B cell (primary cell): ENCODE data around the gene SIM1. TPM values are rescaled to one million over a fixed set of nuclear protein-coding genes. Genes with fewer than 3 reads are reported as not detected.

Experiments
- ATAC-seq: fragments of 200-7000 bp; cut with Tn5 transposase; one replicate; pipeline ENCODE4 v1.10.0; 2021; ENCODE audit warnings: low read depth, mild to moderate bottlenecking, moderate number of reproducible peaks, moderate library complexity
- CTCF ChIA-PET: fragments of 350-600 bp; sonication (Branson Sonifier 250); formaldehyde crosslinking; loops from one replicate; lab custom pipeline; 2021; ENCODE audit warnings: antibody characterized with exemption, inconsistent platforms; lab: Charles Lee
- POLR2A ChIA-PET: fragments of 350-600 bp; sonication (Branson Sonifier 250); formaldehyde crosslinking; loops from one replicate; lab custom pipeline; 2021; ENCODE audit warnings: antibody characterized with exemption; lab: Charles Lee
- DNase-seq: peaks from one replicate; pipeline ENCODE4 v3.0.0; 2013
- H2AFZ ChIP-seq: 2 replicates; pipeline ENCODE4 v1.6.1; 2012; ENCODE audit warnings: mild to moderate bottlenecking, low read depth, low read length; ENCODE audit not compliant: insufficient read depth, poor library complexity, severe bottlenecking
- H3K27ac ChIP-seq, 2 donors: 1 replicate in 1 of 2; 2 replicates in 1 of 2; pipeline ENCODE4 v1.5.1; 2012 to 2013; ENCODE audit warnings: low read length in 2 of 2, mild to moderate bottlenecking in 2 of 2, moderate library complexity in 1 of 2
- H3K27me3 ChIP-seq, 4 experiments: fragments of 200-600 bp in 1 of 4; sonication (generic) in 1 of 4; replicated peaks in 1 of 4; 1 replicate in 2 of 4; 2 replicates in 2 of 4; pipeline versions ENCODE4 v1.6.1 to v1.7.0; 2013 to 2016; ENCODE audit warnings: low read length in 3 of 4, mild to moderate bottlenecking in 2 of 4, mixed read lengths in 1 of 4, moderate library complexity in 1 of 4; ENCODE audit not compliant: insufficient read depth in 4 of 4, control insufficient read depth in 3 of 4; ENCODE audit errors: control extremely low read depth in 1 of 4
- H3K36me3 ChIP-seq, 2 experiments: replicated peaks in 1 of 2; 1 replicate in 1 of 2; 2 replicates in 1 of 2; pipeline versions ENCODE4 v1.6.1 to v1.7.1; 2013; ENCODE audit warnings: low read length in 1 of 2; ENCODE audit not compliant: insufficient read depth in 2 of 2, control insufficient read depth in 1 of 2; ENCODE audit errors: control extremely low read depth in 1 of 2, extremely low read depth in 1 of 2
- H3K4me1 ChIP-seq, 2 donors: fragments of 200-600 bp in 1 of 2; sonication (generic) in 1 of 2; 1 replicate in 1 of 2; 2 replicates in 1 of 2; pipeline versions ENCODE4 v1.5.1 to v1.6.1; 2013 to 2017; ENCODE audit warnings: low read length in 2 of 2; ENCODE audit not compliant: control insufficient read depth in 2 of 2, insufficient read depth in 2 of 2
- H3K4me2 ChIP-seq: replicated peaks from 2 replicates; pipeline ENCODE3; 2012; ENCODE audit warnings: mild to moderate bottlenecking, low read depth, low read length; ENCODE audit not compliant: poor library complexity, severe bottlenecking
- H3K4me3 ChIP-seq, 5 experiments: fragments of 200-600 bp in 1 of 5; sonication (generic) in 1 of 5; 1 replicate in 3 of 5; 2 replicates in 2 of 5; pipeline versions ENCODE4 v1.5.1 to v1.7.0; 2011 to 2016; ENCODE audit warnings: low read length in 4 of 5, mild to moderate bottlenecking in 4 of 5, low read depth in 2 of 5, control low read depth in 1 of 5, moderate library complexity in 1 of 5; ENCODE audit not compliant: insufficient read depth in 1 of 5; ENCODE audit errors: control extremely low read depth in 1 of 5, extremely low read depth in 1 of 5
- H3K79me2 ChIP-seq: fragments of 200-600 bp; sonication (generic); one replicate; pipeline ENCODE4 v1.6.0; 2016; ENCODE audit warnings: low read length; ENCODE audit not compliant: control insufficient read depth, insufficient read depth
- H3K9ac ChIP-seq: fragments of 200-600 bp; sonication (generic); 2 replicates; pipeline ENCODE4 v1.6.1; 2017; ENCODE audit warnings: mild to moderate bottlenecking, low read length, moderate library complexity
- H3K9me3 ChIP-seq, 3 donors: one replicate each; pipeline versions ENCODE4 v1.6.1 to v1.7.1; 2013; ENCODE audit warnings: low read length in 2 of 3; ENCODE audit not compliant: control insufficient read depth in 2 of 3, insufficient read depth in 1 of 3; ENCODE audit errors: control extremely low read depth in 1 of 3
- H4K20me1 ChIP-seq: 2 replicates; pipeline ENCODE4 v1.6.0; 2012; ENCODE audit warnings: mild to moderate bottlenecking, low read length; ENCODE audit not compliant: insufficient read depth, control insufficient read depth, poor library complexity, severe bottlenecking
- H3K27ac Mint-ChIP-seq: one replicate; pipeline ENCODE4 v1.8.0; 2021; ENCODE audit warnings: mixed read lengths
- H3K27me3 Mint-ChIP-seq: one replicate; pipeline ENCODE4 v1.8.0; 2021; ENCODE audit warnings: mixed read lengths
- H3K4me1 Mint-ChIP-seq: one replicate; pipeline ENCODE4 v1.8.0; 2021; ENCODE audit warnings: mixed read lengths
- H3K4me3 Mint-ChIP-seq: one replicate; pipeline ENCODE4 v1.8.0; 2021; ENCODE audit warnings: mixed read lengths
- H3K9me3 Mint-ChIP-seq: one replicate; pipeline ENCODE4 v1.8.0; 2022; ENCODE audit warnings: mixed read lengths; ENCODE audit not compliant: insufficient read depth
- EZH2 ChIP-seq: IDR thresholded peaks from 2 replicates; pipeline ENCODE4 v1.6.1; 2012; ENCODE audit warnings: borderline replicate concordance, low read depth, mild to moderate bottlenecking, moderate library complexity, low read length; ENCODE audit not compliant: insufficient read depth, poor library complexity, severe bottlenecking
- WGBS: methylation state at CpG from one replicate; pipeline ENCODE4 v1.1.5; 2013; ENCODE audit warnings: missing lambda C conversion rate; ENCODE audit not compliant: insufficient coverage; 5-methylcytosine and 5-hydroxymethylcytosine counted together
- intact Hi-C: fragments of 100-400 bp; cut with micrococcal nuclease; formaldehyde crosslinking; loops from one replicate; pipeline ENCODE4 v1.10.0; 2022
- polyA plus RNA-seq: library from polyadenylated mRNA; depleted of rRNA; stranded (reverse); fragments of >200 nt; gene quantifications from 2 replicates; pipeline ENCODE4 v1.2.3, GENCODE V29; 2012
- total RNA-seq, 2 donors: library from RNA; stranded (reverse); fragments of 120-200 nt in 1 of 2; gene quantifications; 1 replicate in 1 of 2; 2 replicates in 1 of 2; pipeline versions ENCODE4 v1.2.3 to v1.2.4, GENCODE V29; 2013 to 2022
- TF ChIP-seq, protein P1 (sequence below): fragments of 200-600 bp; IDR thresholded peaks from one replicate; pipeline ENCODE4 v1.8.0; 2022; ENCODE audit warnings: antibody characterized with exemption, mild to moderate bottlenecking

SIM1 gene
- total and polyA plus RNA-seq, 2 donors (not counting 1 experiment from before 2014, with no cell fraction given): not detected

DNA sequence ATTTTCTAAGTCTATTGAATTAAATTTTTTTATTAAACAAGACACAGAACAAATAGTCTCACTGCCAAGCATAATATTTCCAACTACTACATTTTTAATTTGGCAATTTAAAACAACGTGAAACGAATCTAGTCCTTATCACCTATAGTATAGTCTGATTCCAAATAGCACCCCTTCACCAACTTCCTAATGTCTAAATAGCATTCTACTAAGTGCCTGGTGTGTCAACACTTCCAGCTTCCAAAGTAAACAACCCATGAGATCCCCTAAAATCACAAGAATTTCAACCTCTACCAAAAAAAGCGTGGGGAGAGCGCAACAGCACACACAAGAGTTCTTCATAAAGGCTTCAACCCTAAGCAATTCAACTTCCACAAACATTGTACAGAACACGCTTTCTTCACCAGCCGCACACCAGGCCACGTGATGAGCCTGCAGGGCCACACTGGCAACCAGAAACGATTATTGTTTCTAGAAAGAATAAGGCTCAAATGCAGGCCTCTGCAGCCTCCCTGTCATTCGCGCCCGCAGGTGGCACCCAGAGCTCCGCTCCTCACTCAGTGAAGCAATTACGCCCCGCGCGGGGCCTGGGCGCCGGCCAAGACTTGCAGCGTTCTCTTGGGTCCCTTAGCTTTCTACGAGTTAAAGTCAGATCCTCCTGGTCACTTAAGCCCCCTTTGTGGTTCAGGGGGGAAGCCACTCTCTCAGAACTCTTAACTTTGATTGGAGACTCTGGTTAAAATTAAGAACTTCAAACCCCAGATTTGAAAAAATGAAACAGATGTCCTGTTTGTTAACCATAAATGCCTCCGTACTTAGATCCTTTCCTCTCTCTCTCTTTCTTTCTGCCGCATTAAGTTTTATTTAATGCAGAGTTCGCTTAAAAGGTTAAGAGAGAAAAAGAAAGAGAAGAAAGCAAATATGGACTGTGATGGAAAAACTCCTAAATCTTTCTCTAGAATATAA is 18.3 kb downstream of the SIM1 start:
- WGBS: 12% methylated on average over 20 of the region's 23 CpGs
- Histone ChIP-seq H2AFZ (no peak overlapping the region), H3K27ac (no peak overlapping the region), H3K9ac (no peak overlapping the region), H3K27me3 (peaks cover 0 to 52% (median 44%) of the 10 kb centered on the region in 4 experiments), H3K4me3 (no peak overlapping the region), H3K4me2 (peak overlapping the region; percentile 13), H3K4me1 (peaks cover 3 to 15% of the 10 kb centered on the region in 2 donors), H3K79me2 (no peaks in the 10 kb centered on the region), H3K9me3 (peaks cover 0 to 29% (median 0%) of the 10 kb centered on the region in 3 donors), H3K36me3 (no peaks in the 10 kb centered on the region), H4K20me1 (no peaks in the 10 kb centered on the region)
- H3K27ac Mint-ChIP-seq: no peak overlapping the region
- POLR2A ChIA-PET: interaction anchor here (0.6 kb wide), 1 partner anchor 1605 kb away, joined by 3 read pairs; no protein-coding TSS in a partner anchor
- ATAC-seq (no peak), DNase-seq (peak; percentile 21)
- peaks cover 38% of the 10 kb centered on the region for H3K27me3 Mint-ChIP-seq
- H3K9me3 Mint-ChIP-seq: no peaks in the 10 kb centered on the region
- peaks cover 11% of the 10 kb centered on the region for H3K4me1 Mint-ChIP-seq
- intact Hi-C loops: no loop called here
- CTCF ChIA-PET: no interaction called here
- TF ChIP-seq, protein P1, sequence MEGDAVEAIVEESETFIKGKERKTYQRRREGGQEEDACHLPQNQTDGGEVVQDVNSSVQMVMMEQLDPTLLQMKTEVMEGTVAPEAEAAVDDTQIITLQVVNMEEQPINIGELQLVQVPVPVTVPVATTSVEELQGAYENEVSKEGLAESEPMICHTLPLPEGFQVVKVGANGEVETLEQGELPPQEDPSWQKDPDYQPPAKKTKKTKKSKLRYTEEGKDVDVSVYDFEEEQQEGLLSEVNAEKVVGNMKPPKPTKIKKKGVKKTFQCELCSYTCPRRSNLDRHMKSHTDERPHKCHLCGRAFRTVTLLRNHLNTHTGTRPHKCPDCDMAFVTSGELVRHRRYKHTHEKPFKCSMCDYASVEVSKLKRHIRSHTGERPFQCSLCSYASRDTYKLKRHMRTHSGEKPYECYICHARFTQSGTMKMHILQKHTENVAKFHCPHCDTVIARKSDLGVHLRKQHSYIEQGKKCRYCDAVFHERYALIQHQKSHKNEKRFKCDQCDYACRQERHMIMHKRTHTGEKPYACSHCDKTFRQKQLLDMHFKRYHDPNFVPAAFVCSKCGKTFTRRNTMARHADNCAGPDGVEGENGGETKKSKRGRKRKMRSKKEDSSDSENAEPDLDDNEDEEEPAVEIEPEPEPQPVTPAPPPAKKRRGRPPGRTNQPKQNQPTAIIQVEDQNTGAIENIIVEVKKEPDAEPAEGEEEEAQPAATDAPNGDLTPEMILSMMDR: no peak
- no peak for TF ChIP-seq EZH2
- H3K4me3 Mint-ChIP-seq: no peak overlapping the region

DNA sequence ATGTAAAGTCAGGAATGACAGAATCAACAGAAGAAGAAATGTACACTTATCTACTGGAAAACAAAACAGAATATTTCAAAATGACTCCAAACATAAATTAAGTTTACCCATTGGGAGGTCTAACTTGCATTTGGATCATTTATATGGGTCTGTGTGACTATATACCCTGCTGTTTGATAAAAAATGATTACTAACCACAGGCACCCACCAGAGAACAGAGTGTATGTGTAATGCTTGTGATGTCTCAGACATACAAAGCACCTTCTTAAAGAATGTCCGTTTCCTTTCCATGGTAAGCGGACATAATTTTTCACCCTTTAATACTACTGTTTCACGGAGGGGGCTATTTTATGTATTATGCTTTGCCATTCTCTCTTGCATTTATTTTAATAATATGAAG is 19.2 kb downstream of the SIM1 start:
- Histone ChIP-seq H3K79me2 (no peaks in the 10 kb centered on the region), H3K4me1 (peaks cover 3 to 15% of the 10 kb centered on the region in 2 donors), H3K4me3 (no peak overlapping the region), H4K20me1 (no peaks in the 10 kb centered on the region), H3K9ac (no peak overlapping the region), H3K9me3 (peaks cover 0 to 29% (median 0%) of the 10 kb centered on the region in 3 donors), H3K4me2 (no peak overlapping the region), H3K27me3 (peaks cover 0 to 46% (median 44%) of the 10 kb centered on the region in 4 experiments), H2AFZ (no peak overlapping the region), H3K27ac (no peak overlapping the region), H3K36me3 (no peaks in the 10 kb centered on the region)
- no peak for DNase-seq
- no CpG with 5 or more reads among the region's 3 CpGs for WGBS
- Mint-ChIP-seq H3K9me3 (no peaks in the 10 kb centered on the region), H3K4me1 (peaks cover 11% of the 10 kb centered on the region), H3K27ac (no peak overlapping the region), H3K4me3 (no peak overlapping the region), H3K27me3 (peaks cover 44% of the 10 kb centered on the region)
- CTCF ChIA-PET: no interaction called here
- POLR2A ChIA-PET: no interaction called here
- TF ChIP-seq, protein P1: no peak
- no peak for TF ChIP-seq EZH2
- intact Hi-C loops: no loop called here
- ATAC-seq: no peak
